Measurements from ENCODE around the gene FUT1. TPM values are rescaled to one million over a fixed set of nuclear protein-coding genes. Genes with fewer than 3 reads are reported as not detected.

FUT1 gene
- total RNA-seq, 1 donor from 2014 or later, result 10.9 TPM

- DNase-seq, result no peak
Measured at GRCh38 chr19:48715681-48716171, 36.7 kb downstream of the FUT1 start.

- DNase-seq, result no peak
Measured at GRCh38 chr19:48714759-48715675, 37.4 kb downstream of the FUT1 start.

GRCh38 chr19:48713864-48714755 is 38.3 kb downstream of the FUT1 start:
- peak; percentile 100 for DNase-seq

GRCh38 chr19:48713041-48713863 is 39.2 kb downstream of the FUT1 start:
- DNase-seq, result peak; percentile 55

- DNase-seq, result no peak
Measured at GRCh38 chr19:48711106-48711662, 41.3 kb downstream of the FUT1 start.

- no peak for DNase-seq
Measured at GRCh38 chr19:48708471-48708870, 44.0 kb downstream of the FUT1 start.

GRCh38 chr19:48705431-48705830 is 47.0 kb downstream of the FUT1 start:
- DNase-seq, result no peak

- no peak for DNase-seq
Measured at GRCh38 chr19:48703316-48703715, 49.1 kb downstream of the FUT1 start.

GRCh38 chr19:48702701-48703100 is 49.7 kb downstream of the FUT1 start:
- no peak for DNase-seq

- peak; percentile 40 for DNase-seq
Measured at GRCh38 chr19:48698046-48698445, 54.4 kb downstream of the FUT1 start.

Other genes starting within 250 kb of the FUT1 start
- 0.14 TPM in 1 of 2 replicates, not detected in the other for gene LMTK3, start 240.8 kb downstream of the FUT1 start, total RNA-seq
- gene SULT2B1, start 200.5 kb downstream of the FUT1 start, total RNA-seq, result 0.42 TPM in 1 of 2 replicates, not detected in the other
- not detected in 2 replicates for gene SPACA4, start 145.9 kb downstream of the FUT1 start, total RNA-seq
- 0.51 TPM in 1 of 2 replicates, not detected in the other for gene FAM83E, start 137.6 kb downstream of the FUT1 start, total RNA-seq
- 1,626 and 2,230 TPM in 2 replicates for gene RPL18, start 133.5 kb downstream of the FUT1 start, total RNA-seq
- gene SPHK2, start 133.1 kb downstream of the FUT1 start, total RNA-seq, result 8.8 and 12.6 TPM in 2 replicates
- 1.6 and 3.1 TPM in 2 replicates for gene DBP, start 115.3 kb downstream of the FUT1 start, total RNA-seq
- gene CA11, start 106.5 kb downstream of the FUT1 start, total RNA-seq, result 1.7 and 4.8 TPM in 2 replicates
- 0.05 TPM in 1 of 2 replicates, not detected in the other for gene NTN5, start 79.6 kb downstream of the FUT1 start, total RNA-seq
- not detected in 2 replicates for gene FUT2, start 56.7 kb downstream of the FUT1 start, total RNA-seq
- gene MAMSTR, start 32.9 kb downstream of the FUT1 start, total RNA-seq, result 0.09 and 0.51 TPM in 2 replicates
- 130 and 154 TPM in 2 replicates for gene RASIP1, start 12.0 kb downstream of the FUT1 start, total RNA-seq
- gene IZUMO1, start 5.7 kb downstream of the FUT1 start, total RNA-seq, result 0.17 and 0.28 TPM in 2 replicates
- gene FGF21, start 2.9 kb upstream of the FUT1 start, total RNA-seq, result not detected in 2 replicates
- gene BCAT2, start 58.4 kb upstream of the FUT1 start, total RNA-seq, result 40.7 and 56.7 TPM in 2 replicates
- gene HSD17B14, start 83.8 kb upstream of the FUT1 start, total RNA-seq, result 1.5 and 8.0 TPM in 2 replicates
- 2.6 and 6.5 TPM in 2 replicates for gene PLEKHA4, start 116.0 kb upstream of the FUT1 start, total RNA-seq
- 39.2 and 59.6 TPM in 2 replicates for gene PPP1R15A, start 119.8 kb upstream of the FUT1 start, total RNA-seq
- 0.34 TPM in 1 of 2 replicates, not detected in the other for gene TULP2, start 146.1 kb upstream of the FUT1 start, total RNA-seq
- 167 and 333 TPM in 2 replicates for gene NUCB1, start 147.7 kb upstream of the FUT1 start, total RNA-seq
- gene DHDH, start 181.1 kb upstream of the FUT1 start, total RNA-seq, result not detected in 2 replicates
- 96.8 and 134 TPM in 2 replicates for gene BAX, start 202.2 kb upstream of the FUT1 start, total RNA-seq
- gene FTL, start 212.7 kb upstream of the FUT1 start, total RNA-seq, result 1,252 and 1,399 TPM in 2 replicates
- 14.8 and 28.8 TPM in 2 replicates for gene GYS1, start 240.7 kb upstream of the FUT1 start, total RNA-seq
- 172 and 278 TPM in 2 replicates for gene RUVBL2, start 241.2 kb upstream of the FUT1 start, total RNA-seq